ENCODE results near the gene SREBF2.

DNA sequence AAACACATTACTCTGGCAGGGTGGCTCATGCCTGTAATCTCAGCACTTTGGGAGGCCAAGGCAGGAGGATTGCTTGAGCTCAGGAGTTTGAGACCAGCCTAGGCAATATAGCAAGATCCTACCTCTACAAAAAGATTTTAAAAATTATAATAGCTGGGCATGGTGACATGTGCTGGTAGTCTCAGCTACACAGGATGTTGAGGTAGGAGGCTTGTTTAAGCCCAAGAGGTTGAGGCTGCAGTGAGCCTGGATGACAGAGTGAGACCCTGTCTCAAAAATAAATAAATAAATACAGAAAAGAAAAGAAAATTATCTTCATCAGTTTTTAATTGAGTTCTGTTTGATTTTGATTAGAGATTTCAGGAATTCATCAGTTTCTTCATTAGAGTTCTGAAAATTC, 27.3 kb upstream of the SREBF2 start:
- TF ChIP-seq, protein P1, sequence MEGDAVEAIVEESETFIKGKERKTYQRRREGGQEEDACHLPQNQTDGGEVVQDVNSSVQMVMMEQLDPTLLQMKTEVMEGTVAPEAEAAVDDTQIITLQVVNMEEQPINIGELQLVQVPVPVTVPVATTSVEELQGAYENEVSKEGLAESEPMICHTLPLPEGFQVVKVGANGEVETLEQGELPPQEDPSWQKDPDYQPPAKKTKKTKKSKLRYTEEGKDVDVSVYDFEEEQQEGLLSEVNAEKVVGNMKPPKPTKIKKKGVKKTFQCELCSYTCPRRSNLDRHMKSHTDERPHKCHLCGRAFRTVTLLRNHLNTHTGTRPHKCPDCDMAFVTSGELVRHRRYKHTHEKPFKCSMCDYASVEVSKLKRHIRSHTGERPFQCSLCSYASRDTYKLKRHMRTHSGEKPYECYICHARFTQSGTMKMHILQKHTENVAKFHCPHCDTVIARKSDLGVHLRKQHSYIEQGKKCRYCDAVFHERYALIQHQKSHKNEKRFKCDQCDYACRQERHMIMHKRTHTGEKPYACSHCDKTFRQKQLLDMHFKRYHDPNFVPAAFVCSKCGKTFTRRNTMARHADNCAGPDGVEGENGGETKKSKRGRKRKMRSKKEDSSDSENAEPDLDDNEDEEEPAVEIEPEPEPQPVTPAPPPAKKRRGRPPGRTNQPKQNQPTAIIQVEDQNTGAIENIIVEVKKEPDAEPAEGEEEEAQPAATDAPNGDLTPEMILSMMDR (IDR thresholded peaks at IDR 0.05 in 2 of 3, conservative IDR thresholded peaks at IDR 0.05 in 1 of 3; ENCODE audit: borderline replicate concordance in 1 of 3, insufficient read depth in 1 of 3, low read depth in 2 of 3, low read length in 2 of 3): no peak
- TF ChIP-seq ZNF274 (IDR thresholded peaks at IDR 0.05; ENCODE audit: low read depth, low read length): no peak
